Measurements from ENCODE around the gene DHX35.
"Not testable (repeated sequence)": the region's sequence is repeated elsewhere in the genome, so short reads cannot be mapped to it uniquely, and the experiment has no call there.

The DHX35 gene

GRCh38 chr20:38952153-38952552 lies 10.0 kb upstream of the DHX35 start:
- Histone ChIP-seq H3K27me3 (ENCODE audit: insufficient read depth, poor library complexity, severe bottlenecking) (no peaks in the 10 kb centered on the region), H3K4me3 (ENCODE audit: severe bottlenecking) (no peak overlapping the region), H3K36me3 (ENCODE audit: low read depth) (peaks cover 77% of the 10 kb centered on the region), H3K27ac (ENCODE audit: poor library complexity, severe bottlenecking) (no peak overlapping the region), H3K4me1 (ENCODE audit: insufficient read depth, poor library complexity, severe bottlenecking) (no peaks in the 10 kb centered on the region), H3K9me3 (ENCODE audit: severe bottlenecking) (no peaks in the 10 kb centered on the region)
- no peak for DNase-seq (ENCODE audit: low spot score)
- no peak for TF ChIP-seq CTCF (IDR thresholded peaks at IDR 0.05; ENCODE audit: poor library complexity, severe bottlenecking)
- ATAC-seq (ENCODE audit: low read depth): no peak

DNA sequence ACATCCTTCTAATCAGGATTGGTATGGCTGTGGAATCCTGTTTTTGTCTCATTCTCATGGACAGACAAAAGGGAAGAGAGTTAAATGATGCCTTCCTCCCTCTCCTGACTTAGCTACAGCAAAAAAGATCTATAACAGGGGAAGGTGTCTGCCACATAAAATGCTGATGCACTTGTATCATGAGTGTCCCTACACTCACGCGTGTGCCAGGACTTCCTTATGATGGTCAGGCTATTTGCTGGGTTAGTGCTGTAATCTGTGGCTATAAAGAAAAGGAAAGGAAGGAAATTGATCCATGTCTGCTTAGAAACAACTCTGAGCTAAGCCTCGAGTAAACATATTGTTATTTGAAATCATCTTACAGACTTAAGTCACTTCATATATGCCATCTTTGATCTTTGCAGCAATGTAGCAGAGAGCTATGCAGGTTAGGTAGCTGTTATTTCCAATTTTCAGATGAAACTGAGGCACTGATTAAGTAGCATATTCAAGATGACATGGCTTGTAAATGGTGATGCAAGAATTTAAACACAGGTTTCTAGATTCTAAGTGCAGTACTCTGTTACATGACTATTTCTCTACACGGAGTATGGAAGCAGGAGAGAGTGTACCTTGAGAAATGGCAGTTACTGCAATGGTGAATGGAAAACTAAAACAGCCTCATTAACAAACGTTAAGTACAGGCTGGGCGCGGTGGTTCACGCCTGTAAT lies 8.4 kb upstream of the DHX35 start:
- no peak overlapping the region for H3K27ac ChIP-seq (ENCODE audit: poor library complexity, severe bottlenecking)
- no peak overlapping the region for H3K4me3 ChIP-seq (ENCODE audit: severe bottlenecking)
- no peak for TF ChIP-seq CTCF (IDR thresholded peaks at IDR 0.05; ENCODE audit: poor library complexity, severe bottlenecking)
- no peaks in the 10 kb centered on the region for H3K4me1 ChIP-seq (ENCODE audit: insufficient read depth, poor library complexity, severe bottlenecking)
- no peaks in the 10 kb centered on the region for H3K9me3 ChIP-seq (ENCODE audit: severe bottlenecking)
- peaks cover 61% of the 10 kb centered on the region for H3K36me3 ChIP-seq (ENCODE audit: low read depth)
- no peak for DNase-seq (ENCODE audit: low spot score)
- no peaks in the 10 kb centered on the region for H3K27me3 ChIP-seq (ENCODE audit: insufficient read depth, poor library complexity, severe bottlenecking)
- ATAC-seq (ENCODE audit: low read depth): no peak

- H3K9me3 ChIP-seq (ENCODE audit: severe bottlenecking): no peaks in the 10 kb centered on the region
- no peaks in the 10 kb centered on the region for H3K27me3 ChIP-seq (ENCODE audit: insufficient read depth, poor library complexity, severe bottlenecking)
- ATAC-seq (ENCODE audit: low read depth) (no peak), DNase-seq (ENCODE audit: low spot score) (no peak)
- no peak for TF ChIP-seq CTCF (IDR thresholded peaks at IDR 0.05; ENCODE audit: poor library complexity, severe bottlenecking)
- no peak overlapping the region for H3K27ac ChIP-seq (ENCODE audit: poor library complexity, severe bottlenecking)
- H3K4me3 ChIP-seq (ENCODE audit: severe bottlenecking): no peak overlapping the region
- H3K4me1 ChIP-seq (ENCODE audit: insufficient read depth, poor library complexity, severe bottlenecking): peaks cover 7% of the 10 kb centered on the region
- H3K36me3 ChIP-seq (ENCODE audit: low read depth): peaks cover 25% of the 10 kb centered on the region
These were observed 4.8 kb upstream of the DHX35 start for GRCh38 chr20:38957235-38957876.

- TF ChIP-seq CTCF (IDR thresholded peaks at IDR 0.05; ENCODE audit: poor library complexity, severe bottlenecking): no peak
- no peak overlapping the region for H3K4me3 ChIP-seq (ENCODE audit: severe bottlenecking)
- H3K27ac ChIP-seq (ENCODE audit: poor library complexity, severe bottlenecking): no peak overlapping the region
- H3K9me3 ChIP-seq (ENCODE audit: severe bottlenecking): no peaks in the 10 kb centered on the region
- H3K36me3 ChIP-seq (ENCODE audit: low read depth): peaks cover 18% of the 10 kb centered on the region
- ATAC-seq (ENCODE audit: low read depth): no peak
- peaks cover 8% of the 10 kb centered on the region for H3K4me1 ChIP-seq (ENCODE audit: insufficient read depth, poor library complexity, severe bottlenecking)
- H3K27me3 ChIP-seq (ENCODE audit: insufficient read depth, poor library complexity, severe bottlenecking): no peaks in the 10 kb centered on the region
- DNase-seq (ENCODE audit: low spot score): no peak
These were observed 4.1 kb upstream of the DHX35 start for GRCh38 chr20:38957915-38958485.

DNA sequence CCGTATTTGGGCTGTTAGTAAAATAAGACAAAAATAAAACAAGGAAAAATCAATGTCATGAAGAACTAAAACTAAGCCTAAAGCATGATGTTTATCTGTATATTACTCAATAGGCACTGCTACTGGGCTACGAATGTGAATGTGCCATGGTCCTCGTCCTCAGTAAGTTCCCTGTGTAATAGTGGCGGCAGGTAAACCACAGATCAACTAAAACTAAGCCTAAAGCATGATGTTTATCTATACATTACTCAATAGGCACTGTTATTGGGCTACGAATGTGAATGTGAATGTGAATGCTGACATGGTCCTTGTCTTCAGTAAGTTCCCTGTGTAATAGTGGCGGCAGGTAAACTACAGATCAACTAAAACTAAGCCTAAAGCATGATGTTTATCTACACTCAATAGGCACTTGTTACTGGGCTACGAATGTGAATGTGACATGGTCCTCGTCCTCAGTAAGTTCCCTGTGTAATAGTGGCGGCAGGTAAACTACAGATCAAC lies 1.9 kb upstream of the DHX35 start:
- ATAC-seq (ENCODE audit: low read depth); H3K9me3 ChIP-seq (ENCODE audit: severe bottlenecking); H3K27ac ChIP-seq (ENCODE audit: poor library complexity, severe bottlenecking); H3K27me3 ChIP-seq (ENCODE audit: insufficient read depth, poor library complexity, severe bottlenecking); H3K36me3 ChIP-seq (ENCODE audit: low read depth); H3K4me3 ChIP-seq (ENCODE audit: severe bottlenecking); DNase-seq (ENCODE audit: low spot score): not testable (repeated sequence)
- peaks cover 15% of the 10 kb centered on the region for H3K4me1 ChIP-seq (ENCODE audit: insufficient read depth, poor library complexity, severe bottlenecking)

All from RWPE2 (cell line).